Measurements from ENCODE around the gene RRP36.

DNA sequence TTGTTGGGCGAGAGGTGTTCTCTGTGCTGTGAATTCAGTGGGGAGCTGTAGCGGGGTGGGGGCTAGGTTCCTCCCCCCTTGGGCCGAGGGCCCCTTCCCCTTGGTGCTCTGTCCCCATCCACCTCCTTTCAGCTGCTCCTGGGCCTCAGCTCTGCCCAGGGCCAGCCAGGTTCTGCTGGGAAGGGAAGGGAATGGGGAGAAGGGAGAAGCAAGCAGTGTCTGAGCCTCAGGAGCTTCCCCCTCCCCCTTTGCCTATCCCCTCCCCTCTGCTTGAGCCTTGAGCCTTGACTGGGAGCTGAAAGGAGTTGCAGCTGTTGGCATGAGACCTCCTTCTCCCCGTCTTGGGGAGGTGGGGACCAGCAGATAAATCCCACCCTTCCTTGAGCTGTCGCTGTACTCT, 576 bp upstream of the RRP36 start:
- TF ChIP-seq POLR2A (IDR thresholded peaks at IDR 0.05): no peak
- TF ChIP-seq, protein P1, sequence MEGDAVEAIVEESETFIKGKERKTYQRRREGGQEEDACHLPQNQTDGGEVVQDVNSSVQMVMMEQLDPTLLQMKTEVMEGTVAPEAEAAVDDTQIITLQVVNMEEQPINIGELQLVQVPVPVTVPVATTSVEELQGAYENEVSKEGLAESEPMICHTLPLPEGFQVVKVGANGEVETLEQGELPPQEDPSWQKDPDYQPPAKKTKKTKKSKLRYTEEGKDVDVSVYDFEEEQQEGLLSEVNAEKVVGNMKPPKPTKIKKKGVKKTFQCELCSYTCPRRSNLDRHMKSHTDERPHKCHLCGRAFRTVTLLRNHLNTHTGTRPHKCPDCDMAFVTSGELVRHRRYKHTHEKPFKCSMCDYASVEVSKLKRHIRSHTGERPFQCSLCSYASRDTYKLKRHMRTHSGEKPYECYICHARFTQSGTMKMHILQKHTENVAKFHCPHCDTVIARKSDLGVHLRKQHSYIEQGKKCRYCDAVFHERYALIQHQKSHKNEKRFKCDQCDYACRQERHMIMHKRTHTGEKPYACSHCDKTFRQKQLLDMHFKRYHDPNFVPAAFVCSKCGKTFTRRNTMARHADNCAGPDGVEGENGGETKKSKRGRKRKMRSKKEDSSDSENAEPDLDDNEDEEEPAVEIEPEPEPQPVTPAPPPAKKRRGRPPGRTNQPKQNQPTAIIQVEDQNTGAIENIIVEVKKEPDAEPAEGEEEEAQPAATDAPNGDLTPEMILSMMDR (IDR thresholded peaks at IDR 0.05): no peak

Data from thyroid gland (tissue), 4 donors.